Adipocyte (in vitro differentiated cells): Measurements from ENCODE around the gene LRRC28.

Source experiments
- DNase-seq: peaks from one replicate; pipeline ENCODE4 v3.0.0-alpha.2; 2015; ENCODE audit warnings: low read depth
- H3K27me3 ChIP-seq: replicated peaks from 2 replicates; pipeline ENCODE4 v1.7.0; 2013; ENCODE audit warnings: mild to moderate bottlenecking, low read length, moderate library complexity; ENCODE audit not compliant: control insufficient read depth, insufficient read depth
- H3K36me3 ChIP-seq: 2 replicates; pipeline ENCODE4 v1.7.0; 2013; ENCODE audit warnings: low read length, mild to moderate bottlenecking, moderate library complexity; ENCODE audit not compliant: control insufficient read depth, insufficient read depth, severe bottlenecking
- H3K4me1 ChIP-seq: 2 replicates; pipeline ENCODE4 v1.7.0; 2013; ENCODE audit warnings: mild to moderate bottlenecking, low read length, moderate library complexity; ENCODE audit not compliant: control insufficient read depth, insufficient read depth
- H3K4me3 ChIP-seq: 2 replicates; pipeline ENCODE4 v1.7.0; 2013; ENCODE audit warnings: mild to moderate bottlenecking, low read length, moderate library complexity
- H3K9ac ChIP-seq: 2 replicates; pipeline ENCODE4 v1.7.0; 2013; ENCODE audit warnings: mild to moderate bottlenecking, low read length, moderate library complexity
- H3K9me3 ChIP-seq: 2 replicates; pipeline ENCODE4 v1.7.0; 2013; ENCODE audit warnings: mild to moderate bottlenecking, low read length, moderate library complexity; ENCODE audit not compliant: control insufficient read depth

The LRRC28 gene

DNA sequence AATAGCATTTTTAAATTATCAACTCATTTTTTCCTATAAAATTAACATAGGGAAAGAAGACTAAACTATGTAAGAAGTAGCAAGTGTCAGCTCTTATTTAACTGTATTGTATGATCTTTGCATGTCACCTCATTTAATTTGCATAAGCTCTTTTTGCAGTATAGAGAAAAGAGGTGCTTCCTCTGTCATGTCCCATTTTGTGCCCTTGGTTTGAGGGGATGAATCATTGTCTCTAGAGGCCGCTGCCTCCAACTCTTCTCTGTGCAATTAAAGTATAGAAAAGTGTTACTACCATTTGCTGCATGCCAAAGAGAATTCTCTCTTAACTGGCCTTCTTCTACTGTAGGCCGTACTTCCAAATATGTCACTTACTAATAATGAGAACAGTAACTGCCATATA is 93.4 kb downstream of the LRRC28 start:
- no peak for DNase-seq
- Histone ChIP-seq H3K4me1 (peaks cover 18% of the 10 kb centered on the region), H3K9ac (no peak overlapping the region), H3K9me3 (no peaks in the 10 kb centered on the region), H3K36me3 (no peaks in the 10 kb centered on the region), H3K27me3 (no peaks in the 10 kb centered on the region), H3K4me3 (no peak overlapping the region)

DNA sequence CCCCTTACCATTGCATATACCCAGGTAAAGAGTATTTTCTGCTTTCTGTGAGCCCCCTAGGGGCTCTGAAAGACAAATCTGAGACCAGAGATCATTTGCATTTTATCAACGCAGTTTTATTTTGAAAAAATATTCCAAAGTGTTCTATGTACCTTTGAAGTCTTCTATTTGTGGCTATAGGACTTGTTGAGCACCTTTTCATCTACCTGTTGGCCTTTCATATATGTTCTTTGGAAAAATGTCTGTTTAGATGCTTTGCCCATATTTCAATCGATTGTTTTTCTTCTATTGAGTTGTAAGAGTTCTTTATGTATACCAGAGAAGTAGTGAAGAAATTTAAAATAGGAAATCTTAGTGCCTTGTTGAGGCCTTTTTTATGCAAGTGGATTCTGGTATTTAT is 94.0 kb downstream of the LRRC28 start:
- DNase-seq = no peak

DNA sequence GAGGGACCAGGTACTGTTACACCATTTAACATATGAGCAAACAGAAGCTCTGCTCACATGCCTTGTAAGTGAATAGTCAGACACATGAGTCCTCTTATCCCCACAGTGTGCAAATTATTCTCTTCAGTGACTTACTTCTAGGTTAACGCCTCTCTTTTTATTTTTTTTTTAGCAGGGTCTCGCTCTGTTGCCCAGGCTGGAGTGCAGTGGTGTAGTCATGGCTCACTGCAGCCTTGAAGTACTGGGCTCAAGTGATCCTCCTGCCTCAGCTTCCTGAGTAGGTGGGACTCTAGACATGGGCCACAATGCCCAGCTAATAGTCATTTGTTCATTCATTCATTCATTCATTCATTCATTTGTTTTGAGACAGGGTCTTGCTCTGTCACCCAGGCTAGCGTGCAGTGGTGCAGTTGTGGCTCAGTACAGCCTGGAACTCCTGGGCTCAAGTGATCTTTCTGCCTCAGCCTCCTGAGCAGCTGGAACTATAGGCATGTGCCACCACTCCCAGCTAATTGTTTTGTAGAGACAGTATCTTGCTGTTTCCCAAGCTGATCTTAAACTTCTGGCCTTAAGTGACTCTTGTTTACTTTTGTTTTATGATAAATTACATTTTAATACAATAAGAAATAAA is 94.7 kb downstream of the LRRC28 start:
- Histone ChIP-seq H3K4me1 (peaks cover 11% of the 10 kb centered on the region), H3K9ac (no peak overlapping the region), H3K36me3 (no peaks in the 10 kb centered on the region), H3K4me3 (no peak overlapping the region), H3K27me3 (no peaks in the 10 kb centered on the region), H3K9me3 (no peaks in the 10 kb centered on the region)
- DNase-seq = no peak

More for the DNA sequence above, 94.0 kb downstream of the LRRC28 start:
- no peaks in the 10 kb centered on the region for H3K36me3 ChIP-seq
- no peak overlapping the region for H3K9ac ChIP-seq
- no peak overlapping the region for H3K4me3 ChIP-seq
- no peaks in the 10 kb centered on the region for H3K9me3 ChIP-seq
- no peaks in the 10 kb centered on the region for H3K27me3 ChIP-seq
- H3K4me1 ChIP-seq = peaks cover 16% of the 10 kb centered on the region

DNA sequence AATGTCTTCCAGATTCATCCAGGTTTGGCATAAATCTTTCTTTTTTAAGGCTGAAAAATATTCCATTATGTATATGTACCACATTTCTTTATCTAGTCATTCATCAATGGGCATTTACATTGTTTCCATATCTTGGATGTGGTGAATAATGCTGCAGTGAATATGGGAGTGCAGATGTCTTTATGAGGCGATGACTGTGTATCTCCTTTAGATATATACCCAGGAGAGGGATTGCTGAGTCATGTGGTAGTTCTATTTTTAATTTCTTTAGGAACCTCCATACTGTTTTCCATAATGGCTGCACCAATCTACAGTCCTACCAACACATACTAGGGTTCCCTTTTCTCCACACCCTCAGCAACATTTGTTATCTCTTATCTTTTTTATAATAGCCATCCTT is 96.3 kb downstream of the LRRC28 start:
- no peak overlapping the region for H3K4me3 ChIP-seq
- H3K36me3 ChIP-seq = no peaks in the 10 kb centered on the region
- no peaks in the 10 kb centered on the region for H3K4me1 ChIP-seq
- no peaks in the 10 kb centered on the region for H3K9me3 ChIP-seq
- H3K9ac ChIP-seq = no peak overlapping the region
- DNase-seq = no peak
- H3K27me3 ChIP-seq = no peaks in the 10 kb centered on the region

DNA sequence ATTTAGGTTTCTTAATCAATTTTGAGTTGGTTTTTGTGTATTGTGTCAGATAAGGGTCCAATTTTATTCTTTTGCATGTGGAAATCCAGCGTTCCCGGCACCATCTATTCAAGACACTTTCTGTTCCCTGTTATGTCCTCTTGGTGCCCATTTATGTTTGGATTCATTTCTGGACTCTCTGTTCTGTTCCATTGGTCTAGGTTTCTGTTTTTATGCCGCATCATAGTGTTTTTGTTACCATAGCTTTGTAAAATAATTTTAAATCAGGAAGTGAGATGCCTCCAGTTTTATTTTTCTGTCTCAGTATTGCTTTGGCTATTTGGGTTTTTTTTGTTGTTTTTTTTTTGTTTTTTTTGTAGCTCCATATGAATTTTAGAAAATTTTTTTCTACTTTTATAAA is 97.1 kb downstream of the LRRC28 start:
- H3K4me1 ChIP-seq = no peaks in the 10 kb centered on the region
- no peaks in the 10 kb centered on the region for H3K9me3 ChIP-seq
- no peaks in the 10 kb centered on the region for H3K36me3 ChIP-seq
- no peaks in the 10 kb centered on the region for H3K27me3 ChIP-seq
- H3K4me3 ChIP-seq = no peak overlapping the region
- no peak for DNase-seq
- no peak overlapping the region for H3K9ac ChIP-seq

DNA sequence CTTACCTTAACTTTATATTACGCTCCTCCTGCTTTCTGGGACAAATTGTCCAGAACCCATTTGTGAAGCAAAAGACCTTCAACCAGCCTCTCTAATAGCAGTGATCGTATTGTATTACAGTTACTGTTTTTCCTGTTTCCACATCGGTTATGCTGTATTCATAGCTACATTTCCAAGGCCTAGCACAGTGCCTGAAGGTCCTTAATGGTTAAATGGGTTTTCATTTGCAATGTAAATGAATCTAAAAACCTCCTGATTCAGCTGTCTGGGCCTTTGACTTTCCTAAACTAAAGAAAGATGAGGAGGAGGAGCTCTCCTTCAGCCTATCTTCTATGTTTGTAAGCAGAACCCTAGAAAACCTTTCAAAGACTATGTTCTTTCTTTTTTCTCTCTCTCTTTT is 99.1 kb downstream of the LRRC28 start:
- H3K4me3 ChIP-seq = no peak overlapping the region
- H3K9me3 ChIP-seq = no peaks in the 10 kb centered on the region
- no peak for DNase-seq
- no peaks in the 10 kb centered on the region for H3K4me1 ChIP-seq
- H3K27me3 ChIP-seq = no peaks in the 10 kb centered on the region
- H3K9ac ChIP-seq = no peak overlapping the region
- peaks cover 5% of the 10 kb centered on the region for H3K36me3 ChIP-seq

DNA sequence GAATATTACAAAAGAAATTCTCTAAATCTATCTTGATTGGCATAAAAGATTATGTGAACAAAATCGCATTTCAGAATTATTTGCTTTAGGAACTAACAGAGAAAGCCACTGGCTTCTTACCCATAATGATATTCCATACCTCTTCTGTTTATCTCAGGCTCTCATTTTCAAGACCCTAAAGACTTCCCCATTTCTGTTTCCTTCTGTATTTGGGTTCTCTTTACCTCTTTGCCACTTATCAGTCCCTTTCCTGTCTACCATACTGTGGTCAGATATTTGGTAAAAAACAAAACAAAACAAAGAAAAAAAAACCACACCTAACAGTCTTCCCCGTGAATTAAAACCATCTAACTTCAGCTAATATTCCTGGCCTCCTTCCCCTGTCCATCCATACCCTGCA is 108.5 kb downstream of the LRRC28 start:
- Histone ChIP-seq H3K4me1 (no peaks in the 10 kb centered on the region), H3K4me3 (no peak overlapping the region), H3K27me3 (no peaks in the 10 kb centered on the region), H3K36me3 (peaks cover 5% of the 10 kb centered on the region), H3K9me3 (no peaks in the 10 kb centered on the region), H3K9ac (no peak overlapping the region)
- no peak for DNase-seq

DNA sequence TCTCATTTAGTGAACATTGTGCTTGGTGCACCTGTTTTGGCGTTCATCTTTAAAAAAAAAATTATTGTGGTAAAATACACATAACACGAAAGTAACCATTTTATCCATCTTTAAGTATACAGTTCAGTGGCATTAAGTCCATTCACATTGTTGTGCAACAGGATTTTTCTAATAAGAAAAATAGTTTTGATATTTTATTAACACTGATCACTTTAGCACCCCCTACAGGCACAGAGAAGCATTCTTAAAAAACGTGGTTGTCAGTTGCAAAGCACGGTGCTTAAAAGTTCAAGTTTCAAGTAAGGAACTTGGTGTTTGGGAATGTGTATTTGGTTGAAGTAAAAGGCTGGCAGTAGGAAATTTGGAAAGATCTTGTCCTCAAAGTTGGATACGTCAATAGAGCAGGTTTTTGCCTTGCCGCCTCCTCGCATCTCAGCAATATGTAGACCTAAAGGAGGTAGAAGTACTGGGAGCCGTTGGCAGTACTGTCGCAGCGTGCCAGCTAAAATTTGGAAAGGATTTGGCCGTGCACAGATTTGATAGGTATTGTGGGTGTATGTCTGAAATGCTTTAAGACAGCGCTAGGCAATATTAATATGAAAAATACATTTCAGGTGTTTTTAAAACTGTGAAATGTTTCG is 110.4 kb downstream of the LRRC28 start:
- DNase-seq = peak; percentile 31
- no peaks in the 10 kb centered on the region for H3K27me3 ChIP-seq
- no peak overlapping the region for H3K9ac ChIP-seq
- no peak overlapping the region for H3K4me3 ChIP-seq
- peaks cover 9% of the 10 kb centered on the region for H3K36me3 ChIP-seq
- H3K9me3 ChIP-seq = no peaks in the 10 kb centered on the region
- H3K4me1 ChIP-seq = no peaks in the 10 kb centered on the region

DNA sequence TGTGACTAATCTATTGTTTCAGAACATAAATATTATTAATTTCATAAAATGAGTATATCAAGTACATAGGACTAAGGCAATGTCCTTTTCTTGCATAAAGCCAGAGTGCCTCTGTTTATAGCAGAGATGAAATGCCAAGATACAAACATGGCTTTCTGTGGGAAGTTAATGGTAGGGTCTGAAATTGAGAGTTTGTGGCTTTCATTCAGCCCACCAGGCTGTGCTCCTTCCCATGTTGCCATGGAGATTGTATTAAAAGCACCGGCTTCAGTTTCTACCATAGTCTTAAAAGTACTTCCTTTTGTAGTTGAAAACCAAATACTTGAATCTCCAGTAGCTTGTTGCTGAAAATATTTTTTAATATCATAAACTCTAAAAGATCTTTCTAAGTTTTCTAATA is 114.0 kb downstream of the LRRC28 start:
- no peak overlapping the region for H3K9ac ChIP-seq
- DNase-seq = no peak
- no peak overlapping the region for H3K4me3 ChIP-seq
- no peaks in the 10 kb centered on the region for H3K4me1 ChIP-seq
- no peaks in the 10 kb centered on the region for H3K27me3 ChIP-seq
- H3K9me3 ChIP-seq = peaks cover 10% of the 10 kb centered on the region
- peaks cover 20% of the 10 kb centered on the region for H3K36me3 ChIP-seq

DNA sequence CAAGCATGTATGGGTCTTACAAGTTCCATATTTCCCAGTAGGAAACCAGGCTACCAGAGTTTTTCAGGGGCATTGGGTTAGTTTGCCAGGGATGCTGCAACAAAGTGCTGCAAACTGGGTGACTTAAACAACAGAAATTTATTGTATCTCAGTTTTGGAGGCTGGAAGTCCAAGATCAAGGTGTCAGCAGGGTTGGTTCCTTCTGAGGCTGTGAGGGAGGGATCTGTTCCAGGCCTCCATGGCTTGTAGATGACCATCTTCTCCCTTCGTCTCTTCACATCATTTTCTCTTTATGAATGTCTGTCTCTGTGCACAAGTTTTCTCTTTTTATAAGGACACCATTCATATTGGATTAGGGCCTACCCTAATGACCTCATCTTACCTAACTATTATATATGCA is 114.7 kb downstream of the LRRC28 start:
- Histone ChIP-seq H3K36me3 (peaks cover 20% of the 10 kb centered on the region), H3K27me3 (no peaks in the 10 kb centered on the region), H3K9me3 (peaks cover 10% of the 10 kb centered on the region), H3K4me3 (no peak overlapping the region), H3K4me1 (peaks cover 2% of the 10 kb centered on the region), H3K9ac (no peak overlapping the region)
- no peak for DNase-seq

DNA sequence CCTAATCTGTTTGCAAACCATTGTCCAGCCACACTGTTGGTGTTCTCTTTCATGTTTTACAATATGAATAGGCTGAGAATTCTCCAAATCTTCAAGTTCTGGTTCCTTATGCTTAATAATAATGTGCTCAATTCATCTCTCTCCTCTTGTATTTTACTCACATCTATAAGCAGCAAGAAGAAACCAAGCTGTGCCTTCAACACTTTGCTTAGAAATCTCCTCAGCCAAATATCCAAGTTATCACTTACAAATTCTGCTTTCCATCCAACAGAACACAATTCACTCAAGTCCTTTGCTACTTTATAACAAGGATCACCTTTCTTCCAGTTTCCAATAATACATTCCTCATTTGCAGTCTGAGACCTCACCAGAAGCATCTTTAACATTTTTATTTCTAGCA is 117.5 kb downstream of the LRRC28 start:
- Histone ChIP-seq H3K27me3 (no peaks in the 10 kb centered on the region), H3K9ac (no peak overlapping the region), H3K4me1 (peaks cover 15% of the 10 kb centered on the region), H3K4me3 (no peak overlapping the region), H3K36me3 (peaks cover 20% of the 10 kb centered on the region), H3K9me3 (peaks cover 10% of the 10 kb centered on the region)
- DNase-seq = no peak

DNA sequence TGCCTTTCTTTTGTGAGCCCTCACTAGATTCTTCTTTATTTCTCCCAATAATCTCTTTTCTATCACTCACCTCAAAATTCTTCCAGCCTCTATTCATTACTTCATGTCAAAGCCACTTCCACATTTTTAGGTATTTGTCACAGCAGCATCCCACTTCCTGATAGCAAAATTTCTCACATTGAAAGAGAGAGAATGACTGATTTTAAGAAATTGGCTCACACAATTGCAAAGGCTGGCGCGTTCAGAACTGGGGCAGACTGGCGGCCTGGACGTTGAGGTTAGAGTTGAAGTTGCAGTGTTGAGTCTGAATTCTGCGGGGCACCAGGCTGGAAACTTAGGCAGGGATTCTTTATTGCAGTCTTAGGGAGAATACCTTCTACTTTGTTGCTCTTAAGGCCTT is 117.9 kb downstream of the LRRC28 start:
- Histone ChIP-seq H3K36me3 (peaks cover 16% of the 10 kb centered on the region), H3K9ac (no peak overlapping the region), H3K27me3 (no peaks in the 10 kb centered on the region), H3K4me3 (no peak overlapping the region), H3K4me1 (peaks cover 15% of the 10 kb centered on the region), H3K9me3 (peaks cover 10% of the 10 kb centered on the region)
- DNase-seq = no peak
